ENCODE data around the gene BORCS8. TPM values are rescaled to one million over a fixed set of nuclear protein-coding genes. Genes with fewer than 3 reads are reported as not detected.
"Not testable (repeated sequence)": the region's sequence is repeated elsewhere in the genome, so short reads cannot be mapped to it uniquely, and the experiment has no call there.

Gene BORCS8
- total and polyA plus RNA-seq, 9 donors = 7.8 to 16.6 (median 11.9) TPM

- DNase-seq = no peak
- Histone ChIP-seq H3K4me3 (ENCODE audit: low read length) (no peak overlapping the region), H3K9me3 (replicated peaks; ENCODE audit: control insufficient read depth, low read depth, low read length) (peaks cover 2% of the 10 kb centered on the region), H3K36me3 (ENCODE audit: control insufficient read depth, insufficient read depth, low read length) (peaks cover 12% of the 10 kb centered on the region), H3K27ac (ENCODE audit: low read length) (no peak overlapping the region), H3K4me1 (ENCODE audit: control insufficient read depth, insufficient read depth, low read length) (no peaks in the 10 kb centered on the region), H3K27me3 (ENCODE audit: control insufficient read depth, insufficient read depth, low read length) (no peaks in the 10 kb centered on the region)
- 75% methylated on average over 4 of the region's 6 CpGs for WGBS (ENCODE audit: insufficient coverage)
Measured at GRCh38 chr19:19154768-19155494, 37.0 kb downstream of the BORCS8 start.

- WGBS (ENCODE audit: insufficient coverage) = 81% methylated on average over 10 of the region's 13 CpGs
- no peak overlapping the region for H3K27ac ChIP-seq (ENCODE audit: low read length)
- H3K4me3 ChIP-seq (ENCODE audit: low read length) = no peak overlapping the region
- DNase-seq = no peak
- H3K4me1 ChIP-seq (ENCODE audit: control insufficient read depth, insufficient read depth, low read length) = no peaks in the 10 kb centered on the region
- peaks cover 2% of the 10 kb centered on the region for H3K9me3 ChIP-seq (replicated peaks; ENCODE audit: control insufficient read depth, low read depth, low read length)
- H3K27me3 ChIP-seq (ENCODE audit: control insufficient read depth, insufficient read depth, low read length) = no peaks in the 10 kb centered on the region
- H3K36me3 ChIP-seq (ENCODE audit: control insufficient read depth, insufficient read depth, low read length) = peaks cover 22% of the 10 kb centered on the region
Measured at GRCh38 chr19:19152668-19153384, 39.1 kb downstream of the BORCS8 start.

- H3K4me3 ChIP-seq (ENCODE audit: low read length) = no peak overlapping the region
- no peak overlapping the region for H3K27ac ChIP-seq (ENCODE audit: low read length)
- H3K27me3 ChIP-seq (ENCODE audit: control insufficient read depth, insufficient read depth, low read length) = no peaks in the 10 kb centered on the region
- H3K9me3 ChIP-seq (replicated peaks; ENCODE audit: control insufficient read depth, low read depth, low read length) = peaks cover 4% of the 10 kb centered on the region
- no peak for DNase-seq
- WGBS (ENCODE audit: insufficient coverage) = 63% methylated on average over 11 of the region's 11 CpGs
- H3K36me3 ChIP-seq (ENCODE audit: control insufficient read depth, insufficient read depth, low read length) = peaks cover 31% of the 10 kb centered on the region
- no peaks in the 10 kb centered on the region for H3K4me1 ChIP-seq (ENCODE audit: control insufficient read depth, insufficient read depth, low read length)
Measured at GRCh38 chr19:19151418-19151817, 40.5 kb downstream of the BORCS8 start.

- 57% methylated on average over 1 of the region's 2 CpGs for WGBS (ENCODE audit: insufficient coverage)
- Histone ChIP-seq H3K9me3 (replicated peaks; ENCODE audit: control insufficient read depth, low read depth, low read length) (peaks cover 2% of the 10 kb centered on the region), H3K27ac (ENCODE audit: low read length) (no peak overlapping the region), H3K36me3 (ENCODE audit: control insufficient read depth, insufficient read depth, low read length) (peaks cover 24% of the 10 kb centered on the region), H3K4me1 (ENCODE audit: control insufficient read depth, insufficient read depth, low read length) (peaks cover 7% of the 10 kb centered on the region), H3K27me3 (ENCODE audit: control insufficient read depth, insufficient read depth, low read length) (no peaks in the 10 kb centered on the region), H3K4me3 (ENCODE audit: low read length) (no peak overlapping the region)
- no peak for DNase-seq
Measured at GRCh38 chr19:19149435-19149834, 42.5 kb downstream of the BORCS8 start.

- not testable (repeated sequence) for H3K27me3 ChIP-seq (ENCODE audit: control insufficient read depth, insufficient read depth, low read length); H3K9me3 ChIP-seq (replicated peaks; ENCODE audit: control insufficient read depth, low read depth, low read length); H3K4me1 ChIP-seq (ENCODE audit: control insufficient read depth, insufficient read depth, low read length); H3K27ac ChIP-seq (ENCODE audit: low read length); H3K4me3 ChIP-seq (ENCODE audit: low read length); DNase-seq
- H3K36me3 ChIP-seq (ENCODE audit: control insufficient read depth, insufficient read depth, low read length) = peaks cover 24% of the 10 kb centered on the region
- 79% methylated on average over 2 of the region's 8 CpGs for WGBS (ENCODE audit: insufficient coverage)
Measured at GRCh38 chr19:19148504-19148903, 43.4 kb downstream of the BORCS8 start.

GRCh38 chr19:19147344-19147743 is 44.6 kb downstream of the BORCS8 start:
- no peaks in the 10 kb centered on the region for H3K27me3 ChIP-seq (ENCODE audit: control insufficient read depth, insufficient read depth, low read length)
- peaks cover 24% of the 10 kb centered on the region for H3K36me3 ChIP-seq (ENCODE audit: control insufficient read depth, insufficient read depth, low read length)
- H3K4me3 ChIP-seq (ENCODE audit: low read length) = no peak overlapping the region
- 100% methylated on average over 4 of the region's 5 CpGs for WGBS (ENCODE audit: insufficient coverage)
- H3K4me1 ChIP-seq (ENCODE audit: control insufficient read depth, insufficient read depth, low read length) = peaks cover 7% of the 10 kb centered on the region
- DNase-seq = no peak
- peaks cover 2% of the 10 kb centered on the region for H3K9me3 ChIP-seq (replicated peaks; ENCODE audit: control insufficient read depth, low read depth, low read length)
- H3K27ac ChIP-seq (ENCODE audit: low read length) = no peak overlapping the region

GRCh38 chr19:19146865-19147264 is 45.1 kb downstream of the BORCS8 start:
- no peaks in the 10 kb centered on the region for H3K27me3 ChIP-seq (ENCODE audit: control insufficient read depth, insufficient read depth, low read length)
- H3K27ac ChIP-seq (ENCODE audit: low read length) = no peak overlapping the region
- H3K4me1 ChIP-seq (ENCODE audit: control insufficient read depth, insufficient read depth, low read length) = peaks cover 7% of the 10 kb centered on the region
- no peak overlapping the region for H3K4me3 ChIP-seq (ENCODE audit: low read length)
- peaks cover 2% of the 10 kb centered on the region for H3K9me3 ChIP-seq (replicated peaks; ENCODE audit: control insufficient read depth, low read depth, low read length)
- no peak for DNase-seq
- peaks cover 24% of the 10 kb centered on the region for H3K36me3 ChIP-seq (ENCODE audit: control insufficient read depth, insufficient read depth, low read length)
- WGBS (ENCODE audit: insufficient coverage) = 94% methylated on average over 7 of the region's 7 CpGs

GRCh38 chr19:19145684-19146608 is 46.0 kb downstream of the BORCS8 start:
- WGBS (ENCODE audit: insufficient coverage) = 19% methylated on average over 37 of the region's 47 CpGs
- Histone ChIP-seq H3K4me1 (ENCODE audit: control insufficient read depth, insufficient read depth, low read length) (peaks cover 7% of the 10 kb centered on the region), H3K9me3 (replicated peaks; ENCODE audit: control insufficient read depth, low read depth, low read length) (peaks cover 2% of the 10 kb centered on the region), H3K36me3 (ENCODE audit: control insufficient read depth, insufficient read depth, low read length) (peaks cover 24% of the 10 kb centered on the region), H3K27ac (ENCODE audit: low read length) (no peak overlapping the region), H3K27me3 (ENCODE audit: control insufficient read depth, insufficient read depth, low read length) (no peaks in the 10 kb centered on the region), H3K4me3 (ENCODE audit: low read length) (peak overlapping the region; percentile 13)
- DNase-seq = peak; percentile 68

- WGBS (ENCODE audit: insufficient coverage) = 72% methylated on average over 17 of the region's 17 CpGs
- DNase-seq = no peak
- Histone ChIP-seq H3K27ac (ENCODE audit: low read length) (no peak overlapping the region), H3K27me3 (ENCODE audit: control insufficient read depth, insufficient read depth, low read length) (no peaks in the 10 kb centered on the region), H3K9me3 (replicated peaks; ENCODE audit: control insufficient read depth, low read depth, low read length) (peaks cover 2% of the 10 kb centered on the region), H3K4me3 (ENCODE audit: low read length) (no peak overlapping the region), H3K36me3 (ENCODE audit: control insufficient read depth, insufficient read depth, low read length) (peaks cover 24% of the 10 kb centered on the region), H3K4me1 (ENCODE audit: control insufficient read depth, insufficient read depth, low read length) (peaks cover 7% of the 10 kb centered on the region)
Measured at GRCh38 chr19:19145281-19145680, 46.7 kb downstream of the BORCS8 start.

- peaks cover 15% of the 10 kb centered on the region for H3K4me1 ChIP-seq (ENCODE audit: control insufficient read depth, insufficient read depth, low read length)
- H3K4me3 ChIP-seq (ENCODE audit: low read length) = no peak overlapping the region
- no peak overlapping the region for H3K27ac ChIP-seq (ENCODE audit: low read length)
- H3K9me3 ChIP-seq (replicated peaks; ENCODE audit: control insufficient read depth, low read depth, low read length) = peaks cover 1% of the 10 kb centered on the region
- H3K27me3 ChIP-seq (ENCODE audit: control insufficient read depth, insufficient read depth, low read length) = no peaks in the 10 kb centered on the region
- no peak for DNase-seq
- peaks cover 10% of the 10 kb centered on the region for H3K36me3 ChIP-seq (ENCODE audit: control insufficient read depth, insufficient read depth, low read length)
- WGBS (ENCODE audit: insufficient coverage) = 95% methylated on average over 3 of the region's 12 CpGs
Measured at GRCh38 chr19:19142347-19142746, 49.6 kb downstream of the BORCS8 start.

All from muscle of leg (tissue), 11 donors.